DOHH2 (cell line): Measurements from ENCODE around the gene QRFP.

Source experiments
- CTCF ChIP-seq: fragments of 200-600 bp; sonication (generic); IDR thresholded peaks from one replicate; pipeline ENCODE4 v1.5.1; 2014; ENCODE audit warnings: antibody characterized with exemption, mild to moderate bottlenecking, low read depth, low read length; ENCODE audit not compliant: poor library complexity, severe bottlenecking
- EZH2phosphoT487 ChIP-seq: fragments of 200-600 bp; sonication (generic); IDR thresholded peaks from 2 replicates; pipeline ENCODE4 v1.6.1; 2017; ENCODE audit warnings: borderline replicate concordance, mild to moderate bottlenecking, antibody characterized with exemption, low read length, moderate library complexity, mixed read lengths

- TF ChIP-seq CTCF (no peak), EZH2phosphoT487 (no peak)
Measured at GRCh38 chr9:130896233-130897014, at the start of gene QRFP.
